Stomach (tissue), 19 donors: ENCODE results near the gene CFC1. TPM values are rescaled to one million over a fixed set of nuclear protein-coding genes. Genes with fewer than 3 reads are reported as not detected.
"Not testable (repeated sequence)": the region's sequence is repeated elsewhere in the genome, so short reads cannot be mapped to it uniquely, and the experiment has no call there.

Experiments used
- DNase-seq, 2 donors: peaks; one replicate each; pipeline versions ENCODE4 v3.0.0 to v3.0.0-alpha.2; 2013 to 2019
- H3K27ac ChIP-seq, 5 donors: fragments of 200-600 bp in 4 of 5; sonication (generic) in 4 of 5; one replicate each; pipeline ENCODE4 v1.5.1; 2013 to 2019; ENCODE audit warnings: mild to moderate bottlenecking in 1 of 5, moderate library complexity in 1 of 5
- H3K27me3 ChIP-seq, 3 donors: fragments of 200-600 bp; sonication (generic); one replicate each; pipeline ENCODE4 v1.5.1; 2017 to 2019; ENCODE audit warnings: mixed run types in 1 of 3
- H3K36me3 ChIP-seq, 4 donors: fragments of 200-600 bp; sonication (generic); 1 replicate in 3 of 4; 2 replicates in 1 of 4; pipeline ENCODE4 v1.5.1; 2016 to 2019
- H3K4me1 ChIP-seq, 4 donors: fragments of 200-600 bp; sonication (generic); one replicate each; pipeline ENCODE4 v1.5.1; 2016 to 2019
- H3K4me3 ChIP-seq, 4 donors: fragments of 200-600 bp; sonication (generic) in 3 of 4; one replicate each; pipeline ENCODE4 v1.5.1; 2016 to 2019; ENCODE audit warnings: mild to moderate bottlenecking in 1 of 4
- H3K9me3 ChIP-seq, 4 donors: fragments of 200-600 bp; sonication (generic); one replicate each; pipeline ENCODE4 v1.5.1; 2016 to 2019
- WGBS, 5 donors: extraction: QIAGEN DNeasy Blood & Tissue Kit in 3 of 5; methylation state at CpG; one replicate each; pipeline versions ENCODE4 v1.1.5 to v1.1.7; 2013 to 2018; 5-methylcytosine and 5-hydroxymethylcytosine counted together
- intact Hi-C: fragments of 100-400 bp; cut with DNase I; formaldehyde crosslinking; loops from one replicate; pipeline ENCODE4 v1.15.1; 2023; ENCODE audit warnings: low total_unique reads
- long read RNA-seq, 10 donors: transcript quantifications; one replicate each; lab custom pipeline, GENCODE V29; 2026
- polyA plus RNA-seq, 3 donors: library from polyadenylated mRNA; stranded (reverse); fragments of 200-250 nt; gene quantifications; one replicate each; pipeline ENCODE4 v1.2.3, GENCODE V29; 2013
- total RNA-seq, 5 donors: library from RNA; depleted of rRNA; stranded (reverse); fragments of >200 nt; gene quantifications; one replicate each; pipeline versions ENCODE4 v1.1.0 to v1.2.3, GENCODE V29; 2014 to 2016
- donor health status: healthy with polysubstance abuse.
- donor health status: Bipolar disorder and iron deficiency.
- donor health status: healthy.

CFC1 gene
- total RNA-seq, result 1 to 10 TPM in 2 of 5 donors, not detected in 3; 5.7 to 7.8 TPM
- 10 to 100 TPM in 2 of 3 donors, 1 to 10 TPM in 1; 8.6 to 11.9 (median 10.9) TPM for polyA plus RNA-seq
- long read RNA-seq, donor 1, result 0 reads
- long read RNA-seq, donor 2, result 0 reads
- long read RNA-seq, donor 3, partial matches to known transcripts, result 0 of 1 reads
- long read RNA-seq, donor 3, other reads (novel, unspliced or antisense), result 0 of 1 reads
- long read RNA-seq, donor 4, result 0 reads
- long read RNA-seq, donor 5, transcript CFC1-201 (6 exons, 1,046 nt), result major isoform, 12 of 13 reads
- long read RNA-seq, donor 5, partial matches to known transcripts, result 0 of 13 reads
- long read RNA-seq, donor 5, other reads (novel, unspliced or antisense), result 0 of 13 reads
- long read RNA-seq, donor 6, result 0 reads
- long read RNA-seq, donor 7, partial matches to known transcripts, result 0 of 2 reads
- long read RNA-seq, donor 7, other reads (novel, unspliced or antisense), result 0 of 2 reads
- long read RNA-seq, donor 8, transcript CFC1-201 (6 exons, 1,046 nt), result major isoform, 14 of 14 reads
- long read RNA-seq, donor 8, partial matches to known transcripts, result 0 of 14 reads
- long read RNA-seq, donor 8, other reads (novel, unspliced or antisense), result 0 of 14 reads
- long read RNA-seq, donor 9, transcript CFC1-201 (6 exons, 1,046 nt), result major isoform, 8 of 8 reads
- long read RNA-seq, donor 9, partial matches to known transcripts, result 0 of 8 reads
- long read RNA-seq, donor 9, other reads (novel, unspliced or antisense), result 0 of 8 reads
- long read RNA-seq, donor 10, result 0 reads

- H3K27ac ChIP-seq, intact Hi-C loops, H3K4me1 ChIP-seq, H3K4me3 ChIP-seq, H3K27me3 ChIP-seq, H3K36me3 ChIP-seq, H3K9me3 ChIP-seq, DNase-seq: not testable (repeated sequence)
- no CpG with 5 or more reads among the region's 6 CpGs for WGBS, 5 donors
Measured at GRCh38 chr2:130599393-130599792, at the start of gene CFC1. Gene CFC1, minus strand, starts transcription at chr2:130599575. Its CDS starts 288 bp downstream, at chr2:130599287.

DNA sequence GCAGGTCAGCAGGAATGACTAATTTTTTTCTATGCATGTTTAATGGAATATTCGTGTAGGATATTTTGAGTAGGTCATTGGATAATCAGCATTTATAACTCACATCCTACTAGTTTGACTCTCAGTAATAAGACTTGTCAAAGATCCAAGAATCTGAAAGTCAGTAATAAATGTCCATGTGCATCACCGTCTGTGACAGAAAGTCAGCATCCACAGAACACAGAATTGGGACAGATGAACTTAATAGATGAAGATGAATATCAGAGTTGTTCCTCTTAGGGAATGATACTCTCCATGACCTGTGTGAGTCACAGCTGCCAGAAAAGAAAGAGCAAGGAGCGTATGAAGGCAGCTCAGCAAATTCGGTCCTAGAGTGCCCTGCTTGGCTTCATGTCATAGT lies 42.3 kb upstream of the CFC1 start:
- H3K27ac ChIP-seq, H3K36me3 ChIP-seq, H3K27me3 ChIP-seq, H3K4me1 ChIP-seq, intact Hi-C loops, H3K9me3 ChIP-seq, DNase-seq, H3K4me3 ChIP-seq: not testable (repeated sequence)
- WGBS, 5 donors, result 49 to 70% (median 55%) methylated on average over 4 of the region's 4 CpGs

- H3K4me3 ChIP-seq, H3K27me3 ChIP-seq, H3K4me1 ChIP-seq, intact Hi-C loops, H3K9me3 ChIP-seq, H3K36me3 ChIP-seq, H3K27ac ChIP-seq, DNase-seq: not testable (repeated sequence)
- 64 to 76% (median 70%) methylated on average over 2 of the region's 2 CpGs; no CpG with 5 or more reads in 1 of the 5 donors for whole genome bisulfite sequencing, 5 donors
Measured at GRCh38 chr2:130638973-130639372, 39.6 kb upstream of the CFC1 start.

DNA sequence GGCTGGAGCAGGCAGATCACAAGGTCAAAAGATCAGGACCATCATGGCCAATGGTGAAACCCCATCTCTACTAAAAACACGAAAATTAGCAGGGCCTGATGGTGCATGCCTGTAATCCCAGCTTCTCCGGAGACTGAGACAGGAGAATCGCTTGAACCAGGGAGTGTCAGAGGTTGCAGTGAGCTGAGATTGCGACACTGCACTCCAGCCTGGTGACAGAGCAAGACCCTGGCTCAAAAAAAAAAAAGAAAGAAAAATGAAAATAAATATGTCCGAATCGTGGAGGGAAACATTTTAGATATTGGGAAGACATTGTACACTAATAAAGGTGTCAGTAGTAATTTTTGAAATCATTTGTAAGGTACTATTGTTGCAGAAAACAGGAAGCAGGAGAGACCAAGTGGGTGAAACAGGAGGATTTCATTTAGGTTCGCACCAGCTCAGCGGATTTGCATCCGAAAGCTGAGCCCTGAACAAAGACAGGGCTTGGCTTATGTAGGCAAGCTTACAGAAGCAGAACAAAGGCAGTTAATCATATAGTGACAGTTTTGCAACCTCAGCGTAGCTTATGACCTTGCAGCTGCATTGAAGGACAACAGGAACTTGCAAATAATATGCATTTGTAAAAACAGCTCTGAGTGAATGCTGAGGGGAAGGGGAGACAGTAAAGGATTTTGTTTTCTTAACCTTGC lies 29.6 kb upstream of the CFC1 start:
- 78 to 89% (median 84%) methylated on average over 8 to 9 of the region's 10 CpGs for WGBS, 5 donors
- H3K27ac ChIP-seq, H3K27me3 ChIP-seq, DNase-seq, H3K4me1 ChIP-seq, H3K36me3 ChIP-seq, intact Hi-C loops, H3K4me3 ChIP-seq, H3K9me3 ChIP-seq: not testable (repeated sequence)

DNA sequence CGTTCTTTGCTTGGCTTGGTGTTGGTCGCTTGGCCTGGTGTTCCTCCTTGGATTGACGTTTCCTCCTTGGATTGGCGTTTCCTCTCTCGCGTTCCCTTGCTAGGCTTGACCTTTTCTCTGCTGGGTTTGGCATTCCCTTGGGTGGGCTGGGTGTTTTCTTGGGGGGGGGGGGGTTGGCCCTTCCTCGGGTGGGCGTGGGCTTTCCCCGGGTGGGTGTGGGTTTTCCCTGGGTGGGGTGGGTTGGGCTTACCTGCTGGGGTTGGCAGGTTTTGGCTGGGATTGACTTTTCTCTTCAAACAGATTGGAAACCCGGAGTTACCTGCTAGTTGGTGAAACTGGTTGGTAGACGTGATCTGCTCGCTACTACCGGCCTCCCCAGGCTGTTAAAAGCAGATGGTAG lies 11.8 kb upstream of the CFC1 start, which contains the start of gene POTEJ:
POTEJ (plus strand) TSS at position 301 of the 400 bp plus-strand sequence; CDS start at position 394, 93 bp downstream.
- H3K9me3 ChIP-seq, H3K4me3 ChIP-seq, intact Hi-C loops, H3K27ac ChIP-seq, H3K36me3 ChIP-seq, DNase-seq, H3K4me1 ChIP-seq, H3K27me3 ChIP-seq: not testable (repeated sequence)
- 89% methylated on average over 3 of the region's 13 CpGs; no CpG with 5 or more reads in 4 of the 5 donors for WGBS, 5 donors

GRCh38 chr2:130610486-130610885 lies 11.1 kb upstream of the CFC1 start:
- H3K36me3 ChIP-seq, intact Hi-C loops, DNase-seq, H3K9me3 ChIP-seq, H3K27me3 ChIP-seq, H3K4me1 ChIP-seq, H3K4me3 ChIP-seq, H3K27ac ChIP-seq: not testable (repeated sequence)
- WGBS, 5 donors, result 91 to 96% (median 95%) methylated on average over 8 to 13 of the region's 15 CpGs

- H3K4me1 ChIP-seq, H3K9me3 ChIP-seq, DNase-seq, H3K36me3 ChIP-seq, H3K4me3 ChIP-seq, intact Hi-C loops, H3K27ac ChIP-seq, H3K27me3 ChIP-seq: not testable (repeated sequence)
- WGBS, 5 donors, result 64 to 76% (median 72%) methylated on average over 3 to 8 of the region's 28 CpGs
Measured at GRCh38 chr2:130609002-130609920, 9.9 kb upstream of the CFC1 start.

DNA sequence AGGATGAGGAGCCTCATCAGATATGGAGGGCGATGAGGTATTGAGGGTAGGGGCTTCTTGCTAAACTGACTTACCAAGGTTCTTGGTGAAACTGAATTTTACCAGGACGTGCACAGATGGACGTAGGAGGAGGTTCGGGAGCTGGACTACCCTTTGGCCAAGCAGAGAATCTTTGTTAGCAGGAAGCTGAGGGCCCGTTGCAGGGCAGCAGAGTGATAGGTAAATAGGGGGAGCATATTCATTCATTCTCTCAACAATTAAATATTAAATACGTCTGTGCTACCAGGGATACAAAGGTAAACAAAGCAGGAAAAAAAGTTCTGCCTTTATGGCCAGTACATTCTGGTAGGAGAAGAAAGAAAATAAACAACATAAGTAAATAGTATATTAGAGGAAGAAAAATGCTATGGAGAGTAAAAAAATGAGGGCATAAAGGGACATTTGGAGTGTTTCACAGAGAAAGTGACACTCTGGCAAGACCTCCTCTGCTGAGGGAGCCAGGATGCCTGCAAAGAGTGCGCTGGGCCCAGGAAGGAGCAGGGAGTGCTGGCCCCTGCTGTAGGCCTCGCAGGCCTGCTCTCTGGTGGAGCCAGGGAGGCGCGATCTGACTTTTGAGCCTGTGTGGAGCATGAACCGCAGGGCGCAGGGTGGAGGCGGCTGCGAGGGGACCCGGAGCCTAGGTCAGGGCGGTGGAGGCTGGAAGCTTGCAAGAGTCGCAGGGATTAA lies 9.1 kb upstream of the CFC1 start:
- 59 to 73% (median 66%) methylated on average over 3 to 4 of the region's 17 CpGs; no CpG with 5 or more reads in 2 of the 5 donors for WGBS, 5 donors
- H3K4me3 ChIP-seq, intact Hi-C loops: not testable (repeated sequence)

GRCh38 chr2:130601648-130602302 lies 2.4 kb upstream of the CFC1 start:
- H3K27ac ChIP-seq, H3K27me3 ChIP-seq, H3K9me3 ChIP-seq, H3K4me3 ChIP-seq, H3K36me3 ChIP-seq, H3K4me1 ChIP-seq, intact Hi-C loops, DNase-seq: not testable (repeated sequence)
- WGBS, 5 donors, result 8 to 22% (median 15%) methylated on average over 5 to 6 of the region's 15 CpGs

More for the DNA sequence above, 9.1 kb upstream of the CFC1 start:
- H3K27me3 ChIP-seq, H3K9me3 ChIP-seq, H3K27ac ChIP-seq, H3K4me1 ChIP-seq, H3K36me3 ChIP-seq: not testable (repeated sequence)
- peak in 1 of 2 donors; percentile 5 for DNase-seq

DNA sequence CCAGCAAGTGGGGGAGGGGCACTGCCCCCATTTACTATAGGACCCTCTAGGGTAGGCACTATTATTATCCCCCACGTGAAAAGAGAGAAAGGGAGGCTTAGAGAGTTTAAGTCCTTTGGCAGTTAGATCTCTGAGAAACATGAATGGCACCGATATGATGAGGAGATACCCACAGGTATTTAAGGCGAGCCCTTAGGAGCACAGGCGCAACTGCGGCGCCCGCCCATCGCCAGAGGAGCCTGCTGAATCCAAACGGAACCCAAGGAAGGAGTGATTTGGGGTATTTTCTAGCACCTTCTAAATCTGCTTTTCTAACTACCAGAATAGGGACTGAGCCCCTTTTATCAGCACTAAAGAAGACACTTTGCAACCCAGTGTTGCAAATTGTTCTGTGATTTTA lies 551 bp upstream of the CFC1 start:
- H3K36me3 ChIP-seq, H3K4me1 ChIP-seq, H3K9me3 ChIP-seq, H3K4me3 ChIP-seq, H3K27ac ChIP-seq, intact Hi-C loops, H3K27me3 ChIP-seq, DNase-seq: not testable (repeated sequence)
- 81 to 92% (median 88%) methylated on average over 7 to 8 of the region's 9 CpGs for WGBS, 5 donors
